ENCODE measurements around the gene HAGH.

HAGH gene

DNA sequence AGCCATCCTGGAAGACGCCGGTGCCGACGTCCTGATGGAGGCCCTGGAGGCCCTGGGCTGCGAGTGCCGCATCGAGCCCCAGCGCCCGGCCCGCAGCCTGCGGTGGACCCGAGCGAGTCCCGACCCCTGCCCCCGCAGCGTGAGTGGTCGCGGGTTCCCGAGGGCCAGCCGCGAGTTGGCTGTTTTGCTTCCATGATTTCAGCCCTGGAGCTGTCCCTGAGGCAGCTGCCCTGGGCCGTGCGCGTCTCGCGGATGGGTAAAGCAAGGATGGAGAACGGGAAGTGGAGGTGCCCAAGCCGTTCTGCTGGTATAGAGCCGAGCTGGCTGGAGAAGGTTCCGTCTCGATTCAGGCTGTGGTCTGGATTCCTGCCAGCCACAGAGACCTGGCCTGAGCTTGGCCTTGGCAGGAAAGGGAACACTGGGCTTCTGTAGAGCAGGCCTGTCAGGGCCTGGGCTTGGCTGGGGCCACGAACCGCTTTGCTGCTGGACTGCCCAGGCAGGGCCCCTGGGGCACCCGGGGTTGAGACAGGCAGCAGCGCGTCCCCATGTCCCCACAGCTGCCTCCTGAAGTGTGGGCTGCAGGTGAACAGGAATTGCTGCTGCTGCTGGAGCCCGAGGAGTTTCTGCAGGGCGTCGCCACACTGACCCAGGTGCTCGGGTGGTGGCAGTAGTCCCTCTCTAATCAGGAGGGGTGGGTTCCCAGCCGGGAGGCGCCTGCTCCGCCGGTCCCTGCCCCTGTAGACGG is 52.8 kb downstream of the HAGH start:
- DNase-seq (ENCODE audit: low spot score) = no peak

DNA sequence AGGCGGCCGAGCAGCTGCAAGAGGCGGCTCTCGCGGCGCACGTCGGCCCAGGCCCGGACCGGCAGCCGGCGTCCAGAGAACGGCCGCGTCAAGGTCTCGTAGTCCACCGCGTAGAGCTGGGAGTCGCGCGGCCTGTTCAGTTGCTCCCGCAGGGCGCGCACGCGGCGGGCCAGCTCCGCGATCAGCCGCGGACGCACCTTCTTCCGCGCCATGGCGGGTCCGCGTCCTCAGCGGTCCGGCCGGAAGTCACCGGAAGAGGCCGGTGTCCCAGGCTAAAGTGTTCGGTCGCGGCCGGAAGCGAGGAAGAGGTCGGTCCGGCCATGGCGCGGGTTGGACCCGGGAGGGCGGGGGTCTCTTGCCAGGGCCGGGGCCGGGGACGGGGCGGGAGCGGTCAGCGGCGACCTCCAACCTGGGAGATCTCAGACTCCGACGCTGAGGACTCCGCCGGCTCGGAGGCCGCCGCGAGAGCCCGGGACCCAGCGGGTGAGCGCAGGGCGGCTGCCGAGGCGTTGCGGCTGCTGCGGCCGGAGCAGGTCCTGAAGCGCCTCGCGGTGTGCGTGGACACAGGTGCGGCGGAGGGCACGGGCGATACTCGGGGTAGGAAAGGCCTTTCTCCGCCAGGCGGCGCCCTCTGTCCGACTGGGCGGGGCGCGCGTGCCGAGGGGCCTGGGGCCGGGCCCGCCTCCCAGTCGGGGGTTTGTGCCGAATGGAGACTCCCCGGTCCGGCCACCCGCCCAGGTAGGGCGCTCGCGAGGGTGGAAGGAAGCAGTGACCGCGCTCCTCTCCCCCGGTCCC is 53.5 kb downstream of the HAGH start, which contains the start of gene MRPS34:
MRPS34 (minus strand) TSS at position 227 of the 795 bp plus-strand sequence; CDS start at position 212, 15 bp downstream.
- DNase-seq (ENCODE audit: low spot score) = peak; percentile 68

- DNase-seq (ENCODE audit: low spot score) = peak; percentile 33
Observed at GRCh38 chr16:1772362-1772907, 54.2 kb downstream of the HAGH start, which contains the start of gene EME2. TSS of gene EME2 (plus strand) at chr16:1772810. CDS start at chr16:1773228, 418 bp downstream.

GRCh38 chr16:1771864-1772361 is 54.7 kb downstream of the HAGH start:
- no peak for DNase-seq (ENCODE audit: low spot score)

GRCh38 chr16:1771188-1771863 is 55.3 kb downstream of the HAGH start, which contains the start of gene NME3:
TSS of gene NME3 (minus strand) at chr16:1771543. CDS start at chr16:1771534, 9 bp downstream.
- DNase-seq (ENCODE audit: low spot score) = peak; percentile 61

DNA sequence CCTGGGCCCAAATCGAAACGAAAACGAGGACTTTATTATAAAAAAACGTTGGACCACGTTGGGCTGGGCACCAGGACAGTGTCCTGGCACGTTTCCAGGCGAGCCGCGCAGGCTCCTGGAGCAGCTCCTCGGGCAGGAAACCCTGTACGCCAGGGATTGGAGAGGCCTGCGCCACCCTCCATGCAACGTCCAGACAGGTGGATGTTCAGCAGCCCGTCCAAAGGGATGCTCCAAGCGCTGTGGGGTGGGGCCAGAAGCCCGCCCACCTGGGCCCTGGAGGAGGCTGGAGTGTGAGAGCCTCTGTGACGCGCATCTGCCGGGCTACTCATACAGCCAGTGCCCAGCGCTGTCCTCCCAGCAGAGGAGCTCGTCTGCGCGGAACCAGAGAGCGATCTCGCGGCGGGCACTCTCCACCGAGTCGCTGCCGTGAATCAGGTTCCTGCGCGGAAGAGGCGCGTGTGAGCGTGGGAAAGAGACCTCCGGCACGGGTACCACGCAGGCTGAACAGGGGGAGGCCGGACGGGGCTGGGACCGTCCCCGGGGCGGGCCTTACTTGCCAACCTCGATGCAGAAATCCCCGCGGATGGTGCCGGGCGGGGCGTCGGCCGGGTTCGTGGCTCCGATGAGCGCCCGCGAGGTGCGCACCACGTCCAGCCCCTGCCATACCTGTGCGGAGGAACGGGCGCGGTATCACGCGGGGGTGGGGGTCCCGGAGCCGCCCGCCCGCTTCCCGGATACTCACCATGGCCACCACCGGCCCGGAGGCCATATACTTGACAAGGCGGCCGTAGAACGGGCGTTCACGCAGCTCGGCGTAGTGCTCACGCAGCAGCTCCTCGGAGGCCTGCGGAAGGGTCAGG is 56.1 kb downstream of the HAGH start:
- DNase-seq (ENCODE audit: low spot score) = peak; percentile 37

- DNase-seq (ENCODE audit: low spot score) = no peak
Observed at GRCh38 chr16:1769402-1770300, 57.0 kb downstream of the HAGH start.

GRCh38 chr16:1768767-1769401 is 57.7 kb downstream of the HAGH start:
- DNase-seq (ENCODE audit: low spot score) = no peak

DNA sequence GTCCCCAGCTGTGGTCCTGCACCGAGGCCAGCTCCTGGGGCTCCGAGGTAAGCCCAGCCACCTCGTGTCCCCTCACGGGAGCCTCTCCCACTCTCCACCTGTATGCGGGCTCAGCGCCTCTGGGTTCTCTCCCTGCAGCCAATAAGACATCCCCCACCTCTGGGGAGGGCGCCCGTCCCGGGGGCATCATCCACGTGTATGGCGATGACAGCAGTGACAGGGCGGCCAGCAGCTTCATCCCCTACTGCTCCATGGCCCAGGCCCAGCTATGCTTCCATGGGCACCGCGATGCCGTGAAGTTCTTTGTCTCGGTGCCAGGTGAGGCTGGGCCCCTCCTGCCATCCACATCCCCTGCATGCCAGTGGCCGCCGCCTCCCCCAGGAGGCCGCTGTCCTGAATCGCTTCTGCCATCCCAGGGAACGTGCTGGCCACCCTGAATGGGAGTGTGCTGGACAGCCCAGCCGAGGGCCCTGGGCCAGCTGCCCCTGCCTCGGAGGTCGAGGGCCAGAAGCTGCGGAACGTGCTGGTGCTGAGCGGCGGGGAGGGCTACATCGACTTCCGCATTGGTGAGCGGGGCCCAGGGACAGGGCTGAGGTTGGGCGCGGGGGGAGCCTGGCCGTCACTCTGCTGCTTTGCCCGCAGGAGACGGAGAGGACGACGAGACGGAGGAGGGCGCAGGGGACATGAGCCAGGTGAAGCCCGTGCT is 58.4 kb downstream of the HAGH start:
- DNase-seq (ENCODE audit: low spot score) = no peak

DNA sequence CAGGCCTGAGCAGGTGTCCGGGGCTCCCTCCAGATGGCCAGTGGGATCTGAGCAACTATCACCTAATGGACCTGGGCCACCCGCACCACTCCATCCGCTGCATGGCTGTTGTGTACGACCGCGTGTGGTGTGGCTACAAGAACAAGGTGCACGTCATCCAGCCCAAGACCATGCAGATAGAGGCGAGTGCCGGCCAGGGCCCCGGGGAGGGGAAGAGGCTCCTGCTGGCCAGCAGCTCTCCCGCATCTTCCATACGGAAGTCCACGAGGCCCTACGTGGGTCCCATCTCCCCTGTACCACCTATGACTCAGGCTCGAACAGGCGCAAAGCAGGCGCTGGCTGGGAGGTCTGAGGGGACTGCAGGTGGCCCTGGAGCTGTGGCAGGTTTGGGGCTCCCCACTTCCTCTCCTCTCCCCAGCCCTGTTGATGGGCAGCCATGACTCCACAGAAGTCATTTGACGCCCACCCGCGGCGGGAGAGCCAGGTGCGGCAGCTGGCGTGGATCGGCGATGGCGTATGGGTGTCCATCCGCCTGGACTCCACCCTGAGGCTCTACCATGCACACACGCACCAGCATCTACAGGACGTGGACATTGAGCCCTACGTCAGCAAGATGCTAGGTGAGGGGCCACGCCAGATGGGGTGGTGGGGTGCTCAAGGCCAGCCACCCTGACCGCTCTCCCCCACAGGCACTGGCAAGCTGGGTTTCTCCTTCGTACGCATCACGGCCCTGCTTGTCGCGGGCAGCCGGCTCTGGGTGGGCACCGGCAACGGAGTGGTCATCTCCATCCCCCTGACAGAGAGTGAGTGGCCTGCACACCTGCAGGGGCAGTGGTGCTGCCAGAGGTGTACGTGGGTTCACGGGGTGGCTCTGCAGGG is 59.3 kb downstream of the HAGH start:
- DNase-seq (ENCODE audit: low spot score) = no peak

DNA sequence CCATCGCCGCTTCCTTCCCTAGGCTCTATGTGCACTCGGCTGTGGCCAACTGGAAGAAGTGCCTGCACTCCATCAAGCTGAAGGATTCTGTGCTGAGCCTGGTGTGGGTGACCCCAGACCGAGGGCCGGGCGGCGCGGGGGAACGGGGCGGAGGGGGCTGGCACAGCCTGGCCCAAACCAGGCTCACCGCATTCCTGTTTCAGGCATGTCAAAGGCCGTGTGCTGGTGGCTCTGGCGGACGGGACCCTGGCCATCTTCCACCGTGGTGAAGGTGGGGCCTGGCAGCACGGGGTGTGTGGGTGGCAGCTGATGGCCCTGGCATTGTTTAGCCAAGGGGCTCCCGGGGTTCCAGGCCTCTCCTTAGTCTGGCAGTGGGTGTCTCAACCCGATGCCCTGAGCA is 59.9 kb downstream of the HAGH start:
- DNase-seq (ENCODE audit: low spot score) = no peak

DNA sequence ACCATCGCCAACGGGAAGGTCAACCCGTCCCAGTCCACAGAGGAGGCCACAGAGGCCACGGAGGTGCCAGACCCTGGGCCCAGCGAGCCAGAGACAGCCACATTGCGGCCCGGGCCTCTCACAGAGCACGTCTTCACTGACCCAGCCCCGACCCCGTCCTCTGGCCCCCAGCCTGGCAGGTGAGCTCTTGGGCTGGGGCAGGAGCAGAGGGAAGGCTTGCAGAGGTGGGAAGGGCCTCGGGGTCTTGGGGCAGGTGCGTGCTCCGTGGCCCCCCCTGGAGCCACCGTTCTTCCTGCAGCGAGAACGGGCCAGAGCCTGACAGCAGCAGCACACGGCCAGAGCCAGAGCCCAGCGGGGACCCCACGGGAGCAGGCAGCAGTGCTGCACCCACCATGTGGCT is 60.4 kb downstream of the HAGH start:
- no peak for DNase-seq (ENCODE audit: low spot score)

DNA sequence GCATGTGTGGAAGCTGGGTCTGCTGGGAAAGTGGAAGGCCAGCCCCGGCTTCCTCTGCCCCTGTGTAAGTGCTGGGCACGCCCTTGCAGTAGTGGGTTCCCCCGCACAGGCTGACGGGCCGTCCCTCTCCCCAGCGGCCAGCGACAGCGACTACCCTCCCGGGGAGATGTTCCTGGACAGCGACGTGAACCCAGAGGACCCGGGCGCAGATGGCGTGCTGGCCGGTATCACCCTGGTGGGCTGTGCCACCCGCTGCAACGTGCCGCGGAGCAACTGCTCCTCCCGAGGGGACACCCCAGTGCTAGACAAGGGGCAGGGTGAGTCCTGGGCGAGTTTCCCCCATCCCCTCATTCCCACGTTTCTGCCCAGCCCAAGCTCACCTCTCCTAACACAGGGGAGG is 60.8 kb downstream of the HAGH start:
- no peak for DNase-seq (ENCODE audit: low spot score)

GRCh38 chr16:1764971-1765370 is 61.7 kb downstream of the HAGH start:
- no peak for DNase-seq (ENCODE audit: low spot score)

- DNase-seq (ENCODE audit: low spot score) = no peak
Observed at GRCh38 chr16:1763521-1764511, 62.8 kb downstream of the HAGH start.

GRCh38 chr16:1762879-1763520 is 63.6 kb downstream of the HAGH start:
- no peak for DNase-seq (ENCODE audit: low spot score)
